KOPT-K1 (cell line): ENCODE measurements around the gene HCFC1.
"Not testable (repeated sequence)": the region's sequence is repeated elsewhere in the genome, so short reads cannot be mapped to it uniquely, and the experiment has no call there.

Source experiments
- H3K27ac ChIP-seq: fragments of 200-600 bp; sonication (generic); 2 replicates; pipeline ENCODE4 v1.5.1; 2016; ENCODE audit warnings: antibody characterized with exemption, mild to moderate bottlenecking, low read depth, low read length; ENCODE audit not compliant: poor library complexity, severe bottlenecking
- H3K36me3 ChIP-seq: fragments of 200-600 bp; sonication (generic); 2 replicates; pipeline ENCODE4 v1.5.1; 2017; ENCODE audit warnings: antibody characterized with exemption, mild to moderate bottlenecking, low read length, moderate library complexity; ENCODE audit not compliant: insufficient read depth
- H3K9me3 ChIP-seq: fragments of 200-600 bp; sonication (generic); 2 replicates; pipeline ENCODE4 v1.5.1; 2017; ENCODE audit warnings: antibody characterized with exemption, low read length, mild to moderate bottlenecking; ENCODE audit not compliant: insufficient read depth, poor library complexity, severe bottlenecking

Gene HCFC1

GRCh38 chrX:154013001-154013421 lies 41.4 kb upstream of the HCFC1 start:
- peaks cover 87% of the 10 kb centered on the region for H3K36me3 ChIP-seq
- H3K27ac ChIP-seq: peak overlapping the region; percentile 54
- no peaks in the 10 kb centered on the region for H3K9me3 ChIP-seq

GRCh38 chrX:154012336-154012991 lies 40.8 kb upstream of the HCFC1 start:
- H3K36me3 ChIP-seq: peaks cover 87% of the 10 kb centered on the region
- H3K9me3 ChIP-seq: no peaks in the 10 kb centered on the region
- H3K27ac ChIP-seq: peak overlapping the region; percentile 54

GRCh38 chrX:154011376-154012335 lies 40.0 kb upstream of the HCFC1 start:
- H3K27ac ChIP-seq: no peak overlapping the region
- H3K36me3 ChIP-seq: peaks cover 86% of the 10 kb centered on the region
- no peaks in the 10 kb centered on the region for H3K9me3 ChIP-seq

GRCh38 chrX:154010330-154011087 lies 38.9 kb upstream of the HCFC1 start:
- Histone ChIP-seq H3K9me3 (no peaks in the 10 kb centered on the region), H3K27ac (no peak overlapping the region), H3K36me3 (peaks cover 79% of the 10 kb centered on the region)

- H3K27ac ChIP-seq: no peak overlapping the region
- H3K9me3 ChIP-seq: no peaks in the 10 kb centered on the region
These were observed 36.9 kb upstream of the HCFC1 start for GRCh38 chrX:154008521-154008920.

GRCh38 chrX:154006947-154007346 lies 35.3 kb upstream of the HCFC1 start:
- H3K36me3 ChIP-seq: peaks cover 45% of the 10 kb centered on the region
- no peak overlapping the region for H3K27ac ChIP-seq
- no peaks in the 10 kb centered on the region for H3K9me3 ChIP-seq

More at GRCh38 chrX:154008521-154008920, 36.9 kb upstream of the HCFC1 start:
- H3K36me3 ChIP-seq: peaks cover 61% of the 10 kb centered on the region

- H3K27ac ChIP-seq: no peak overlapping the region
These were observed 32.7 kb upstream of the HCFC1 start for GRCh38 chrX:154004315-154004714.

GRCh38 chrX:154002215-154002719 lies 30.6 kb upstream of the HCFC1 start:
- Histone ChIP-seq H3K27ac (peak overlapping the region; percentile 33), H3K9me3 (no peaks in the 10 kb centered on the region), H3K36me3 (peaks cover 10% of the 10 kb centered on the region; the same call in 1 of the 2 replicates)

More at GRCh38 chrX:154004315-154004714, 32.7 kb upstream of the HCFC1 start:
- H3K36me3 ChIP-seq: peaks cover 23% of the 10 kb centered on the region; the same call in 1 of the 2 replicates
- no peaks in the 10 kb centered on the region for H3K9me3 ChIP-seq

- Histone ChIP-seq H3K27ac (no peak overlapping the region), H3K9me3 (no peaks in the 10 kb centered on the region), H3K36me3 (no peaks in the 10 kb centered on the region; the same call in 1 of the 2 replicates)
These were observed 28.4 kb upstream of the HCFC1 start for GRCh38 chrX:154000051-154000450.

- no peak overlapping the region for H3K27ac ChIP-seq
- no peaks in the 10 kb centered on the region for H3K9me3 ChIP-seq
- no peaks in the 10 kb centered on the region; the same call in 1 of the 2 replicates for H3K36me3 ChIP-seq
These were observed 27.9 kb upstream of the HCFC1 start for GRCh38 chrX:153999359-154000037.

- no peaks in the 10 kb centered on the region for H3K9me3 ChIP-seq
- no peak overlapping the region for H3K27ac ChIP-seq
- no peaks in the 10 kb centered on the region for H3K36me3 ChIP-seq
These were observed 23.9 kb upstream of the HCFC1 start for GRCh38 chrX:153995504-153995903.

DNA sequence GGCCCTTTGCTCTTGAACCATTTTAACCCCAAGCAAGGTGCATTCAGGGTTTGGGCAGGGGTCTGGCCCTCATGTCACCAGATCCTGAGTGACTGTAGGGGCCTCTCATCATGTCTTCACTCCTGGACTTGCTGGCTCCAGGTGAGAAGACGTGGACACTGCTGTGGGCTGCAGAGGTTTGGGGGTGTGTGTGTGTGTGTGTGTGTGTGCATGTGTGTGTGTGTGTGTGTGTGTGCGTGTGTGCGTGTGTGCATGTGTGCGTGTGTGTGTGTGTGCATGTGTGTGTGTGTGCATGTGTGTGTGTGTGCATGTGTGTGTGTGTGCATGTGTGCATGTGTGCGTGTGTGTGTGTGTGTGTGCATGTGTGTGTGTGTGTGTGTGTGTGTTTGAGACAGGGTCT lies 22.8 kb upstream of the HCFC1 start:
- H3K27ac ChIP-seq: peak overlapping the region; percentile 31
- H3K36me3 ChIP-seq, H3K9me3 ChIP-seq: not testable (repeated sequence)

GRCh38 chrX:153993978-153994377 lies 22.4 kb upstream of the HCFC1 start:
- no peaks in the 10 kb centered on the region for H3K36me3 ChIP-seq
- no peaks in the 10 kb centered on the region for H3K9me3 ChIP-seq
- peak overlapping the region; percentile 31 for H3K27ac ChIP-seq

- Histone ChIP-seq H3K36me3 (no peaks in the 10 kb centered on the region), H3K27ac (no peak overlapping the region)
These were observed 21.5 kb upstream of the HCFC1 start for GRCh38 chrX:153993079-153993478.

More at GRCh38 chrX:153993079-153993478, 21.5 kb upstream of the HCFC1 start:
- no peaks in the 10 kb centered on the region for H3K9me3 ChIP-seq
